ENCODE measurements around the gene KAT2B.

DNA sequence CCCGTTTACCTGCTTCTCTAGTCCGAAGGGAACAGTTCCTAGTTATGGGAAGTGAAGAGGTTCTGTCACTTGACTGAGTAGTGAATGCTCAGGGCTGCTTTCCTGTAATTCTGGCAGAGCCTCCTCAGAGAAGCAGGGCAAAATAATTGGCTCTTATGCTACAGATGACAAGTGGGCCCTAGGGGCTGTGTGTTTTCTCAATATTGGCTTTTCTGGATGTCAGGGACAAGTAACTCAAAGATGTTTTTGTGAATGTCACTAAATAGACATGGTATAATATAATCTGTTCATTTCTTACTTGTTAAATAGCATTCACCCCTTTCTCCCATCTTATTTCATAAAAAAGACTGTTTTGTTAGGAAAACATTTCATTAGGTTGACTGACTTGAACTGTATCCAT is 105.6 kb downstream of the KAT2B start:
- TF ChIP-seq, protein P1, sequence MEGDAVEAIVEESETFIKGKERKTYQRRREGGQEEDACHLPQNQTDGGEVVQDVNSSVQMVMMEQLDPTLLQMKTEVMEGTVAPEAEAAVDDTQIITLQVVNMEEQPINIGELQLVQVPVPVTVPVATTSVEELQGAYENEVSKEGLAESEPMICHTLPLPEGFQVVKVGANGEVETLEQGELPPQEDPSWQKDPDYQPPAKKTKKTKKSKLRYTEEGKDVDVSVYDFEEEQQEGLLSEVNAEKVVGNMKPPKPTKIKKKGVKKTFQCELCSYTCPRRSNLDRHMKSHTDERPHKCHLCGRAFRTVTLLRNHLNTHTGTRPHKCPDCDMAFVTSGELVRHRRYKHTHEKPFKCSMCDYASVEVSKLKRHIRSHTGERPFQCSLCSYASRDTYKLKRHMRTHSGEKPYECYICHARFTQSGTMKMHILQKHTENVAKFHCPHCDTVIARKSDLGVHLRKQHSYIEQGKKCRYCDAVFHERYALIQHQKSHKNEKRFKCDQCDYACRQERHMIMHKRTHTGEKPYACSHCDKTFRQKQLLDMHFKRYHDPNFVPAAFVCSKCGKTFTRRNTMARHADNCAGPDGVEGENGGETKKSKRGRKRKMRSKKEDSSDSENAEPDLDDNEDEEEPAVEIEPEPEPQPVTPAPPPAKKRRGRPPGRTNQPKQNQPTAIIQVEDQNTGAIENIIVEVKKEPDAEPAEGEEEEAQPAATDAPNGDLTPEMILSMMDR (conservative IDR thresholded peaks at IDR 0.05) = no peak
- TF ChIP-seq EZH2 (IDR thresholded peaks at IDR 0.05; ENCODE audit: low read depth) = no peak

Measured in PC-9 (cell line).